OCI-LY1 (cell line): ENCODE results near the gene BIN1.

Source experiments
- H2AFZ ChIP-seq: fragments of 200-600 bp; sonication (generic), shearing (Covaris generic); 2 replicates; pipeline ENCODE4 v1.6.0; 2014; ENCODE audit warnings: antibody characterized with exemption, mild to moderate bottlenecking, low read length
- H3F3A ChIP-seq: fragments of 200-600 bp; sonication (generic), shearing (Covaris generic); 2 replicates; pipeline ENCODE4 v1.6.0; 2014; ENCODE audit warnings: mild to moderate bottlenecking, antibody characterized with exemption, low read length, moderate library complexity; ENCODE audit not compliant: insufficient read depth
- H3K27ac ChIP-seq: fragments of 200-600 bp; sonication (generic); 2 replicates; pipeline ENCODE4 v1.5.1; 2014; ENCODE audit warnings: low read length, mixed run types, mild to moderate bottlenecking, low read depth; ENCODE audit not compliant: poor library complexity, severe bottlenecking
- H3K27me3 ChIP-seq: fragments of 200-600 bp; sonication (generic); 2 replicates; pipeline ENCODE4 v1.6.0; 2014; ENCODE audit warnings: antibody characterized with exemption, mild to moderate bottlenecking, low read length, moderate library complexity; ENCODE audit not compliant: insufficient read depth
- H3K36me3 ChIP-seq: fragments of 200-600 bp; sonication (generic); 2 replicates; pipeline ENCODE4 v1.6.1; 2014; ENCODE audit warnings: mild to moderate bottlenecking, antibody characterized with exemption, low read length, moderate library complexity, mixed read lengths; ENCODE audit not compliant: insufficient read depth
- H3K4me1 ChIP-seq: fragments of 200-600 bp; sonication (generic); 2 replicates; pipeline ENCODE4 v1.5.1; 2014; ENCODE audit warnings: mild to moderate bottlenecking, low read length, moderate library complexity; ENCODE audit not compliant: insufficient read depth, severe bottlenecking
- H3K4me2 ChIP-seq: fragments of 200-600 bp; sonication (generic), shearing (Covaris generic); 2 replicates; pipeline ENCODE4 v1.6.1; 2014; ENCODE audit warnings: low read length
- H3K4me3 ChIP-seq: fragments of 200-600 bp; sonication (generic); 2 replicates; pipeline ENCODE4 v1.5.1; 2014; ENCODE audit warnings: low read length, low read depth, mild to moderate bottlenecking, mixed read lengths; ENCODE audit not compliant: poor library complexity, severe bottlenecking
- H3K79me2 ChIP-seq: fragments of 200-600 bp; shearing (Covaris generic); 2 replicates; pipeline ENCODE4 v1.6.1; 2016; ENCODE audit warnings: mixed run types, low read length, mixed read lengths; ENCODE audit not compliant: insufficient read depth
- H3K9ac ChIP-seq: fragments of 200-600 bp; sonication (generic), shearing (Covaris generic); 2 replicates; pipeline ENCODE4 v1.6.1; 2014; ENCODE audit warnings: mild to moderate bottlenecking, low read length, mixed read lengths
- H3K9me2 ChIP-seq: fragments of 200-600 bp; sonication (generic), shearing (Covaris generic); 2 replicates; pipeline ENCODE4 v1.6.1; 2014; ENCODE audit warnings: low read depth, mild to moderate bottlenecking, low read length, mixed read lengths
- H3K9me3 ChIP-seq: fragments of 200-600 bp; shearing (Covaris generic); 2 replicates; pipeline ENCODE4 v1.6.1; 2014; ENCODE audit warnings: low read length, mixed read lengths
- H4K20me1 ChIP-seq: fragments of 200-600 bp; sonication (generic), shearing (Covaris generic); 2 replicates; pipeline ENCODE4 v1.6.0; 2016; ENCODE audit warnings: mild to moderate bottlenecking, low read length; ENCODE audit not compliant: insufficient read depth
- EZH2 ChIP-seq: fragments of 200-600 bp; sonication (generic), shearing (Covaris generic); IDR thresholded peaks from 2 replicates; pipeline ENCODE4 v1.8.0; 2017; ENCODE audit warnings: borderline replicate concordance, mixed run types, mild to moderate bottlenecking, antibody characterized with exemption, low read length, moderate library complexity, mixed read lengths
- TF ChIP-seq, protein P1 (sequence below): fragments of 200-600 bp; sonication (generic), shearing (Covaris generic); IDR thresholded peaks from 2 replicates; pipeline ENCODE4 v1.5.1; 2017; ENCODE audit warnings: mild to moderate bottlenecking, antibody characterized with exemption, low read length, moderate library complexity, mixed read lengths

Gene BIN1

DNA sequence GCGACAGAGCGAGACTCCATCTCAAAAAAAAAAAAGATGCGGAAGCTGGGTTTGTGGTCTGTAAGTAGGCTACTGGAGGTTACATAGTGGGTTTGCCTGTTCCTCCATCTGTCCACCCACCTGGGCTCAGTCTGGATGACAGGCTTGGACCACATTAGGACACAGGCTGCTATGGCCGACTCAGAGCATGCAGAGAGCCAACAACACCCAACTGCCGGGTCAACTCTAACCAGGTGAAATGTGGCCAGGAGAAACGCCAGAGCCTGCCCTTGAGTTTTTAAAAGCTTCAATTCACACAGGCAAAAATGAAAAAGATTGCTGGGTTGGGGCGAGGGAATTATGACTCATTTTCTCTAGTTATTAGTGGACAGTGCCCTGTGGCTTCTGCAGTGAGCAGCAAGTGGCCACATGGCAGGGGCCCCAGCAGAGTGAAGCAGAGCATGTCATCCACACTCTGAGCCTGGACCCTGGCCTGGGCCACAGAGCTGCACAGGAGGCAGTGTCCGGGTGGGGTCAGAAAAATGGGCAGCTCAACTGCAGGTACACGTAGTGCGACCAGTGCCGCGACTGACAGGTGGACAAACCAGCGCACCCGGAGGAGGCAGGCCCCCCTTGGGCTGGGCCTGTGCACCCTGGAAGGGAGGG lies 67.4 kb downstream of the BIN1 start:
- Histone ChIP-seq H3K9me3 (no peaks in the 10 kb centered on the region), H3K79me2 (no peaks in the 10 kb centered on the region), H3K27ac (no peak overlapping the region), H3K4me2 (no peak overlapping the region), H3K4me3 (no peak overlapping the region), H3K9me2 (no peaks in the 10 kb centered on the region), H2AFZ (no peak overlapping the region), H3K9ac (no peak overlapping the region), H3F3A (no peaks in the 10 kb centered on the region), H4K20me1 (no peaks in the 10 kb centered on the region), H3K36me3 (no peaks in the 10 kb centered on the region), H3K4me1 (no peaks in the 10 kb centered on the region), H3K27me3 (no peaks in the 10 kb centered on the region)
- no peak for TF ChIP-seq EZH2
- TF ChIP-seq, protein P1, sequence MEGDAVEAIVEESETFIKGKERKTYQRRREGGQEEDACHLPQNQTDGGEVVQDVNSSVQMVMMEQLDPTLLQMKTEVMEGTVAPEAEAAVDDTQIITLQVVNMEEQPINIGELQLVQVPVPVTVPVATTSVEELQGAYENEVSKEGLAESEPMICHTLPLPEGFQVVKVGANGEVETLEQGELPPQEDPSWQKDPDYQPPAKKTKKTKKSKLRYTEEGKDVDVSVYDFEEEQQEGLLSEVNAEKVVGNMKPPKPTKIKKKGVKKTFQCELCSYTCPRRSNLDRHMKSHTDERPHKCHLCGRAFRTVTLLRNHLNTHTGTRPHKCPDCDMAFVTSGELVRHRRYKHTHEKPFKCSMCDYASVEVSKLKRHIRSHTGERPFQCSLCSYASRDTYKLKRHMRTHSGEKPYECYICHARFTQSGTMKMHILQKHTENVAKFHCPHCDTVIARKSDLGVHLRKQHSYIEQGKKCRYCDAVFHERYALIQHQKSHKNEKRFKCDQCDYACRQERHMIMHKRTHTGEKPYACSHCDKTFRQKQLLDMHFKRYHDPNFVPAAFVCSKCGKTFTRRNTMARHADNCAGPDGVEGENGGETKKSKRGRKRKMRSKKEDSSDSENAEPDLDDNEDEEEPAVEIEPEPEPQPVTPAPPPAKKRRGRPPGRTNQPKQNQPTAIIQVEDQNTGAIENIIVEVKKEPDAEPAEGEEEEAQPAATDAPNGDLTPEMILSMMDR = no peak

DNA sequence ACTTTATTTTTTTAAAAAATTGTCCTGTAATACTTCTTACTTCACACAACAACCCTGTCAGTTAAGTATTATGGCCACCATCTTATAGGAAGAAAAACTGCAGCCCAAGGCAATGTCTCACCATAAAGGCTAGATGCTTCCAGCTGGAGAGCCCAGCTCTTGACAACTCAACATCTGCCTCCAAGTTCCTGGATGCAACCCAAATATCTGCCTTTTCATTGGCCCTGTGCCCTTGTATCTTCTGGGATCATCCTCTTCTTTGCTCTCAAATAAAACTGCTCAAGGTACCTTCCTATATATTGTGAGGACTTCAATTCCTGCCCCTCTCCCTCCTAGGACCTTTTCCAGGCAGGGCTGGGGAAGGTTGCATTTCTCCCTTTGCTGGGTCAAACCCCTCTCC lies 69.5 kb downstream of the BIN1 start:
- H3K9me2 ChIP-seq = no peaks in the 10 kb centered on the region
- no peak overlapping the region for H3K9ac ChIP-seq
- no peaks in the 10 kb centered on the region for H3K9me3 ChIP-seq
- H3F3A ChIP-seq = no peaks in the 10 kb centered on the region
- H3K27me3 ChIP-seq = no peaks in the 10 kb centered on the region
- H3K4me1 ChIP-seq = no peaks in the 10 kb centered on the region
- H3K36me3 ChIP-seq = no peaks in the 10 kb centered on the region
- H3K27ac ChIP-seq = no peak overlapping the region
- no peaks in the 10 kb centered on the region for H4K20me1 ChIP-seq
- H3K4me3 ChIP-seq = no peak overlapping the region
- no peak overlapping the region for H2AFZ ChIP-seq
- no peaks in the 10 kb centered on the region for H3K79me2 ChIP-seq
- no peak overlapping the region for H3K4me2 ChIP-seq
- TF ChIP-seq EZH2 = no peak
- TF ChIP-seq, protein P1 = no peak

DNA sequence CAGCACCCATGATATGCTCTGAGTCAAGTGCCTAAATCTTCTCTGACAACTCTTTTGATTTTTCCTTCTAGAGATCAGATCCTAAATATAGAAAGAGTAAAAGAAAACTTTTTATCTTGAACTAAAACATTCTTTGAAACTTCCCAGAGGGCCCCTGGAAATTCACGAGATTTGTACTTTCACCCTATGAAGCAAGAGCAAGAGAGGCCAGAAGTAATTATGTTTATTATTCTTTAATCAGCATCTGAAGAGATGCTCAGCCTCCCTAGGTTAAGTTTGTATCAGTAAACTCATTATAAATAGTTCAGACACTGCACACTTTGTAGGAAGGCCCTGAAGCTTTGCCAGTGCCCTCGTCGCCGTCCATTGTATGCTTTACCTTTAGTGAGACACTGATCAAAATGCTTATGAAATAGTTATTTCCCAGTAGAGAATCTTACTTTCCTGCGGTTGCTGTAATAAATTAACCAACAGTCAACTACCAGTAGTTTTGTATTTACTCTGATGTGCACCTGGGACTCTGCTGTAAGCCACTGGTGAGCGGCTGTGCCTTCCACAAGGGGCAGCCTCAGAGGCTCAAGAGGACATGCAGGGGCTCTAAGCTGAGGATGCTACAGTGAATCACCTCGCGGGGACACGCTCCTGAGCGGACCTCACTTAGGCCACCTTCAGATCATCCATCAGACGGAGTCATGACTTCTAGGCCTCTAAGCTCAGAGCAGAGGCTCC lies 71.9 kb downstream of the BIN1 start:
- no peak overlapping the region for H2AFZ ChIP-seq
- H3K4me1 ChIP-seq = no peaks in the 10 kb centered on the region
- no peaks in the 10 kb centered on the region for H3K9me2 ChIP-seq
- H3K27me3 ChIP-seq = peaks cover 3% of the 10 kb centered on the region; the same call in 1 of the 2 replicates
- H3K9me3 ChIP-seq = no peaks in the 10 kb centered on the region
- no peaks in the 10 kb centered on the region for H3F3A ChIP-seq
- no peak overlapping the region for H3K9ac ChIP-seq
- no peaks in the 10 kb centered on the region for H3K79me2 ChIP-seq
- H3K36me3 ChIP-seq = no peaks in the 10 kb centered on the region
- no peak for TF ChIP-seq EZH2
- TF ChIP-seq, protein P1 = no peak
- H4K20me1 ChIP-seq = no peaks in the 10 kb centered on the region
- H3K27ac ChIP-seq = no peak overlapping the region
- H3K4me3 ChIP-seq = no peak overlapping the region
- H3K4me2 ChIP-seq = no peak overlapping the region
